ELF-1 (cell line): ENCODE measurements around the gene PKD1L1.
A peak's percentile ranks its signal among the peaks of the same experiment; 100 is the strongest.
"Not testable (repeated sequence)": the region's sequence is repeated elsewhere in the genome, so short reads cannot be mapped to it uniquely, and the experiment has no call there.

Experiments used
- DNase-seq: peaks from one replicate; pipeline ENCODE4 v3.0.0-alpha.2; 2016; ENCODE audit warnings: low read depth, low spot score

The PKD1L1 gene

DNA sequence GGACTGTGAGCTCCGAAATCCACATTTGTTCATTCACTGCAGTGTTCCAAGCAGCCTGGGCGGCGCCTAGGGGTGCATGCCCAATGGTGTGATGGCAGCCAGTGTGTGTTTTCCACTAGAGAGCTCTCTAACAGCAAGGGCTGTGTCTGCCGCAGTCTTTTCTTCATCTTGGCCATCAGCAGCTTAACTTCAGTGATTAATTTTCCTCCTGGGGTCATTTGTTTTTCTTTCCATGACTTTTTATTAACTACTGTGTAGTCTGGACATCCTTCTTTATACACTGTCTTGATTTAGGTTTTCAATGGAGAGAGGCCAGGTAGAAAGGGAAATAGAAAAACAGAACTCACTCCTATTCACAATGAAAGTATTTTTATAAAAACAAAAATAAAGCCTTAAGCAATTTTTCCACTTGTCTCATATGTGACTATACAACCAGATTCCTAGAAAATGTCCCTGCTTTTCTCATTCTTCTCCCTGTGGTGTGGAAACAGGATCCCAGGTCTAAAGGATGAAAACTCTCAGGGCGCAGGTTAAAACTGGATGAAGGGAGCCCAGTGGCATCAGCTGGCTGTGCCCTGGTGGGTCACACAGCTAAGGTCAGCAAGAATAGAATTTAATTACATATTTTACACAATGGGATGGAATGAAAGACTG lies 176.8 kb downstream of the PKD1L1 start:
- no peak for DNase-seq

DNA sequence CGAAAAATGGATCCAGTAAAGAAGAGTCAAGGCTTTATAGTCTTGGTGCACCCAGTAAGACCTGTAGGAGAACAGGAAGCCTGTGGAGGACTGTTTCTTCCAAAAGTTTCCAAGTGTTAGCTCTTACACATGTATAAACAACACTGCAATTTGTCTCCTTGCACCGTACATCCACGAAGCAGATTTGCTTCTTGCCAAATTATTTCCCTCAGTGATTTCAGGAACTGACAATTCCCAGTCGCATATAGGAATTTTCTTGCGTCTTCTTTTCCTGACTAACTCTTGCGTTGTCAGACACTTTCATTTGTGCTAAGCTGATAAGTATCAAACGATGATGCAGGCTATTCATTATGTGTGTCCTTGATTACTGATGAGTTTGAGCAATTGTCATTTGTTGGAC lies 182.1 kb downstream of the PKD1L1 start:
- no peak for DNase-seq

DNA sequence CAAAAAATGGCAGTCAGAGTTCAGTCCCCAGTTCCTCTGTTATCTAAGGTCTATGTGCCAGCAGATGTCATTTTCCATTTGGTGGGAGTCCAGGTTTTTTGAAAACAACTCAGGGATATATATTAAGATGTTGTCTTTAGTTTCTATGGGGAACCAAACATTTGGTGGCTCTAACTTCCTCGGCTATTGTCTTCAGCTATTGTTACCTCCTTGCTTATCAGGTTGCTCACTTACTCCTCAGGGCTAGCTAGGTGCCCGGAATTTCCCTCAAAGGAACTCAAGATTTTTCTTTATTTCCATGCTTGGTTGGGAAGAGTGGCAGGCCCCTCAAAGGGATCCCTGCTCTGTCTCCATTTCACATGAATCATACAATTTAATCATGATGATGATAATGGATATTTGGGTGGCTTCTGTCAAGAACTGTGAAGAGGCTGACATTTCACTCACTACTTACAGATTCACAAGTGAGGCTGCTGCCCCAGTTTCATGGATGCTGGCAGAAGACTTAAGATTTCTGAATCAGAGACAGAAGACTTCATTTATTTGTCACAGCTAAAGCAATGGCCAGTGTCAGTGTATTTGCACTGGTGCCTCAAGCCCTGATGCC lies 182.8 kb downstream of the PKD1L1 start:
- no peak for DNase-seq

DNA sequence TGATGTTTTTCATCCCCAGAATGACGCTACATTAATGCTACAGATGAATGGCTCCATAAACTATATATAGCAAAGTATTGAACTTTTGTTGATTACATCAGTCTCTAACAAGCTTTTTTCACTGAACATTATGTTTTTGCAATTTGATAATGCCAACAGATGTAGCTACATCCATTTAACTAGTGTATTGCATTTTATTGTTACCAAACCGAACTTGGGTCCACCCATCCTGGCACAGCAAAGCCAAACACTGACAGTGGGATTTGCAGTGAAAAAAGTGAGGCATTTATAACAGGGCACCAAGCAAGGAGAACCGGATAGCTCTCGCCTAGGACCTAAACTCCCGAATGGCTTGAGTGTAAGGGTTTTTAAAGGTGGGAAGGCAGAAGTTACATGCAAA lies 183.5 kb downstream of the PKD1L1 start:
- DNase-seq = no peak

DNA sequence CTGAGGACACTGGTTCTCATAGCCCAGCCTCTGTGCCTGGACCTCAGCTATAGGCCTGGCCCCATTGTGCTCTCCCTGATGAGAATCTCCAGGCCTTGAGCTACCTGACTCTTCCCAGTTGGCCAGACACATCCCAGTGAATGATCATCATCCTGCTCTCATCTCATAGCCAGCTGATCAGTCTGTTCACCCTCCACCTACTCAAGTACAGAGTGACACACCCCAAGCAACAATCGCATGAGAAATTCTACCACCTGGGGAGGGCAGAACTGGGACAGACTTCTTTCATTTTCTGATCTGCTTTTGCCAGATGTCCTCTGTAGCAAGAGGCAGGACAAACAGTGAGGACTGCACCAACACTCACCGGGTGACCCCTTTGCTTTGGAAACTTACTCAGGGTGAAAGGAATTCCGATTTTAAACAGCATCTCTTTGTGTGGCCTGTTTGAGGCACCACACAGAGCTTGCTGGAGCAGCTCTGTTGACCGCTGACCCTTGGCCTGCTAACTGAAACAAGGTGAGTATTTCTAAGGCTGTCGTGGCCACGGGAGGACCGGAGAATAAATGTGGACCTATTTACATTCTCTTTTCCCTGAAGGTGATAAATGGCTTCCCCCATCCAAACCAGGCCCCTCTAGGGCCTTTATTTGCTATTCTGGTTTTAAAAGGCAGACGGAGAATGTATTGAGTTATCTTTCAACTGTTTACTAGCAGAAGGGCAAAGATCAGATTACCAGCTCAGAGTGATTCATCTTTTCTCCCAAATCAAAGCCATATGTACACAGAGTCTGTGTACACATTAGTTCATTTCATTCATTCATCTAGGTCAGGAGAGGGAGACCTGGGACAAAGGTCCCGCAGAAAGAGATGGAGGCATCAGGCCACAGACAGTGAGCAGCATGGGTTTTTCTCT lies 184.9 kb downstream of the PKD1L1 start:
- DNase-seq = peak; percentile 72

DNA sequence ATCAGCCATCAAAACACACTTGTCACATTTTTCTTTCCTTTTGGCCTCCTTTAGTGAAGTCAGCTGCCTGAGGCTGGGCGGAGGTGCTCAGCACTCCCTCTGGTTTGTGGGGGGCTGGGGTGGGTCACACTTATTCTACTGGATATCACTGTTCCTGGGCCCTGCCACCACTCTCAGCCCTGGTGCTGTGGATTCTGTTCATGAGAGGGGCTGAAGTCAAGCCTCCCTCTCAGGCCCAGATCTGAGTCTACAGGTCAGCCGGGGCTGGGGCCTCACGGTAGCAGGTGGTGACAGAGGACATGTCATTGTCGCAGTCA lies 185.6 kb downstream of the PKD1L1 start:
- no peak for DNase-seq

DNA sequence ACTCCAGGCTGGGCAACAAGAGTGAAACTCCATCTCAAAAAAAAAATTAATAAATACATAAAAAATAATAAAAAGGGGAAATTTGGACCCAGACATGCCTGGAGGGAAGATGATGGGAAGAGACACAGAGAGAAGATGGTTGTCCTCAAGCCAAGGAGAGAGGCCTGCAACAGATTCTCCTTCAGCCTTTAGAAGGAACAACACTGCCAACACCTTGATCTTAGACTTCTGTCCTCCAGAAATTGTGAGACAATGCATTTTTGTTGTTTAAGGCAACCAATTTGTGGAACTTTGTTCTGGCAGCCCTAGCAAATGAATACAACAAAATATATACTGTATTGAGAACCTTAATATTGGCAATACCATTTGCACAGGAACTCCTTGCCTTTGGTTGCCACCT lies 186.1 kb downstream of the PKD1L1 start:
- DNase-seq = no peak

DNA sequence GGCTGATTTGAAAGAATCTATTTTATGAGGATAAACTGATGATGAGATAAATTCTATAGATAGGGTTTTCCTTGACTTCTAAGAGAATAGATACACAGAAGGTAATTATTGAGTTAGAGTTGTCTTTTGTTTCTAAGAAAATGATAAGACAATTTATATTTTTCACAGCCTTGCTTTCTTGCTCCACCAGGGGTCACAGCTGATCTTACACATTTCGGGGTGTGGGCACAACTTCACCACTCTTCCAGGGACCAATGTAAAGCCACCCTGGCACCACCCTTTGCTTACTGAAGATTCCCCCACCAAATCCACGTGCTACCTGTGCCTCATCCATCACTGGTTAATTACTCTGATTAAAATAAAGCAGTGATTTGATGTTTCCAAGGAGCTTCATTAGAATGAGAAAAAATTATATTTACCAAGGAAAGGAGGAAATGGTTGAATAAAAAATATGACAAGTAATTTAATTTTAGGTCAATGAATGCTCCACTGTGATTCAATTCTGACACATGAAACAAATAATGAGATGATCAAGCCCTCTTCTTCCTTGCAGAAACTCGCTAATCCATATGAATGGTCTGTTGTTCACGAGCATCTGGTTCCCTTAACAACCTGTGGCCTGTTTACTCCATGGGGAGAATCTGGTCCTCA lies 189.1 kb downstream of the PKD1L1 start:
- no peak for DNase-seq

DNA sequence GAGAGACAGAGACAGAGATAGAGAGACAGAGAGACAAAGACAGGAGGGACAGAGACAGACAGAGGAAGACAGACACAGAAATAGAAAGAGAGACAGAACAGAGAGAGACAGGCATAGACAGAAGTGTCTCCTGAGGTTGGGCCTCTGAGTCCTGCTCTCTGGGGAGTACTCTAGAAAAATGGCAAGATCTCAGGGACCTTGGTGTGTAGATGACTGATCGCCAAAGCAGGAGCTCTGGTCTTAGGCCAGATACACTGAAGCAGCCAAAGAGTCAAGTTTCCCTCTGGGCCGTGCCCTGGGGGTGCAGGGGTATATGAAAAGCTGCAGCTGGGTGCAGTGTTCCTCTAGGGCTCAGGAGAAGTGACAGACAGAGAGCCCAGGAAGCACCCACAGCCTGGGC lies 189.7 kb downstream of the PKD1L1 start:
- no peak for DNase-seq

DNA sequence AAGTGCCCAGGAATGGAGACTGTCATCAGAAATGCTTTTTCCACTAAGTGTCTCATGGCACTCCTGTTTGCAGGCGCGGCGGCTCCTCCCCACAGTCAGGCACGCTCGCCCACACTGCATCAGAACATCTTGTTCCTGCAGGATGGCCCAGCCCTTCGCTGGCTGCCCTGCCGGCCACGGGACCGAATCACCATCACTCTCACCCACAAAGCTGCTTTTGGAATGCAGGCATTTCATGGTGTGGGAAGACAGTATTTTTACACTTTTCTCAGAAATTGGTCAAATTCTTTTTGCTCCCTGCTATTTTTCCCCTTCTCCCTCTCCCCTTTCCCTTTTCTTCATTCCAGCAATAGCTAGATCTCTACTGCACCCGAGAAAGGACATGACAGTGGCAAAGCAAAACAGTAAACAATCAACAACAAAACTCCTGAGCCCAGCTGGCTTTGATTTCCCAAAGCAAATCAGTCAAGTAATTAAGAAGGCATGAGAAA lies 190.3 kb downstream of the PKD1L1 start:
- no peak for DNase-seq

DNA sequence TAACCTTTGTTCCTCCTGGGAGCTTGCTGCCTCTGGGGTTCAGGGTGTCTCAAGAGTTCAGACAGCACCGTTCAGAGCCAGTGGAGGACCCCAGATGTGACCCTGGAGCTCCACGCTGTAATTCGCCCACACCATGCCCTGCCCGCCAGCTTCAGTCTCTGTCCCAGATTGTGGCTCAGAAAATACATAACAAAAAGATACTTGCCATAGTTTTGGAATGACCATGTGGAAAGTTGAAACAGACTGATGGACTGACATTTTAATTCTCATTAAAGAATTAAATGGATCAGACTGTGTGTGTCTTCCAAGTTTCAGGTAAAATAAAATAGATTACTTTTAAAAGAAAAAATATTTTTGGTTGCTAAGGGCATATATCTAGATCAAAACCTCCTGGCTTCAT lies 191.6 kb downstream of the PKD1L1 start:
- no peak for DNase-seq

DNA sequence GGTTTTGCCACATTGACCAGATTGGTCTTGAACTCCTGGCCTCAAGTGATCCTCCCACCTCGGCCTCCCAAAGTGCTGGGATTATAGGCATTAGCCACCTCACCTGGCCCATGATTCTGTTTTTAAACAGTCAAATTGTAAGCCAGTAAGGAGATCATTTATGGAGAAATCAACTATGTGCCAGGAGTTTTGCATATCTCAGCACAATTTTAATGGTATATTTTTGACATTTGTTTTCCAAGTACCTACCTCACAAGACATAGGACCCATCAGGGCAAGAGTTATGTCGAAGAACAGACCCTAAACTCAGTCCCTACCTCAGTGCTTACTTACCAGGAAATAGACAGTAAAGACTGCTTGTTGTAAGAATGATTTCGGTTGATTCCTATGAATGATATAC lies 193.0 kb downstream of the PKD1L1 start:
- no peak for DNase-seq

DNA sequence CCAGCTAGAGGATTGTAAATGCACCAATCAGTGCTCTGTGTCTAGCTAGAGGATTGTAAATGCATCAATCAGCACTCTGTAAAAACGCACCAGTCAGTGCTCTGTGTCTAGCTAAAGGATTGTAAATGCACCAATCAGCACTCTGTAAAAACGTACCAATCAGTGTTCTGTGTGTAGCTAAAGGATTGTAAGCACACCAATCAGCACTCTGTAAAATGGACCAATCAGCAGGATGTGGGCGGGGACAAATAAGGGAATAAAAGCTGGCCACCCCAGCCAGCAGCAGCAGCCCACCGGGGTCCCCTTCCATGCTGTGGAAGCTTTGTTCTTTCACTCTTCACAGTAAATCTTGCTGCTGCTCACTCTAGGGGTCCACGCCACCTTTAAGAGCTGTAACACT lies 196.5 kb downstream of the PKD1L1 start:
- DNase-seq = not testable (repeated sequence)

DNA sequence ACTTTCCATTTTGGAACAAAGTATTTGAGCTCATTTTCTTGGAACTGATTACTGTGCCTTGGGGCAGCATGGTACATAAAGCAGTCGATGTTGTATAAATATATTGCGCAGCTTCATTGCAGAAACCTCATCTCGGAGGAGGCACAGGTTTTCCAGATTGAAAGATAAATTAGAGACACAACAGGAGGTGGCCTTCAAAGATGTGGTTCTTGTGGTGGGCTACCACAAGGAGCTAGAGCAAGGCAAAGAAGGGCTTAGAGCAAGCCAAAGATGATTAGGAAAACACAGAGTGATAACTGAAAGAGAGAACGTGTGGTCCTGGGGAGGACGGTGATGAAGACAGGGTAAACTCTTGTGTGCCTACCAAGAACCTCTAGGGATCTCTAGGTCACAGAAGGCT lies 197.2 kb downstream of the PKD1L1 start:
- DNase-seq = no peak

DNA sequence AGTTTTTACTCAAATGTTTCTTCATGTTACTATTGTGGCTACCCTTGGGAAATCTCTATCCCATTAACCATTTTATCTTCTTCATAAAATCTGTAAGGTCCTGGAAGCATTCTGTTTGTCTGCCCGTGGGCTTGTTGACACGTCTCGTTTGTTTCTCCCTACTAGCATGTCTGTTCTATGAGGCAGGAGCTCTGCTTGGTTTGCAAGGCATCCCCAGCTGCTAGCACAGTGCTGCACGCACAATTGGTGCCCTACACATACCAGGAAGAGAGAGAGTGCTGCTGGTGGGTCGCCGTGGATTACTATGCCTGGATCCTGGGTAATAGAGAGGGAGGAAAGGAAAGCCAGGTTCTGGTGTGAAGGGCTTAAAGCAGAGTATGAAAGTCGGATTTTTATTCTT lies 200.2 kb downstream of the PKD1L1 start:
- no peak for DNase-seq

DNA sequence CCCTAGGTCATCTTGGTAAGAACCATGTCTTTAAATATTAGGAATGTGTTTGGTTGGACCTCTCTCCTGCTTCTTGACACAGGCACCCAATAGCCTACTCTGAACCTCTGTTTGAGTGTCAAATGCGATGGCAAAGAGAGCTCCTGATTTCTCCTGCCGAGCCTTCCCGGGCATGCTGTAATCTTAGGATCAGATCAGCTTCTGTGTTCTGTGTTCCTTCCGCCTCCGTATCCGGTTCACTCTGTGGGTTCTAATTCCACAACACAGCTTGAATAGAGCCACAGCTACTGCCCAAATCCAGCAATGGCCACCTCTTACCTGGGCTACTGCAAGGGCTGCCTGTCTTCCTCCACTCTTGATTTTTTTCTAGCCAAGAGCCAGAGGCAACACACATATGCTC lies 201.1 kb downstream of the PKD1L1 start:
- DNase-seq = no peak

DNA sequence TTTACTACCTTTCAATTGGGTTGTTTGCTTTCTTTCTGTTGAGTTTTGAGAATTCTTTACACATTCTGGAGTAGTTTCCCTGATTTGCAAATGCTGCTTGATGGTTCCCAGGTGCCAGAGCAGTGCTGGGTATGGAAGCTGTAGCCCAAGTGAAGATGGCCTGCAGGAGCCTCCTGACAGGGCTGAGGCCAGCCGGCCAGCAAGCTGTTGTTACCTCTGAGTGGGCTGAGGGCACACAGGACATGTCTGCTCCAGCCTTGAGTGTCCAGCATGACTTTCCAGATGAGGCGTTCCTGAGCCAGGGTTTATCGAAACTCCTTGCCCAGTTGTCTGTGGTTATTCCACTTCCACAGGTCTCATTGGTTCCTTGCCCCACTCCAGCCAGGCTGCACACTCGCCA lies 201.8 kb downstream of the PKD1L1 start:
- no peak for DNase-seq

DNA sequence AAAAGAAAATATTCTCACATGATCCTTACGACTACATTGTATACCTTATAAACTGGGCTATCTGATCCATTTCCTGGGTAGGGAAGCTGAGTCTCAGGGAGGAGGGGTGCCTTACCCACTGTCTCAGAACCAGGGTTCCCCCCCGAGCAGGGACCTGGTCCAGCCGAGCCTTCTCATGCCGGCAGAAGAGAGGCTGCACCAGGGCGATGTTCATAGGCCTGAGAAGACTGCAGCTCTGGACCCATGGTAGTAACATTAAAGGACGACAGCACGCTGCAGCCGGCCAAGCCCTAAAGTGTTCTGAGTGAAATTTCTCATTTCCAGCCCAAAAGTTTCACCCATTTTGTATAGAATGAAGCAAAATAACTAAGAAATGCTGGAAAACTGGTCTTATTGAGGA lies 203.4 kb downstream of the PKD1L1 start:
- DNase-seq = no peak

DNA sequence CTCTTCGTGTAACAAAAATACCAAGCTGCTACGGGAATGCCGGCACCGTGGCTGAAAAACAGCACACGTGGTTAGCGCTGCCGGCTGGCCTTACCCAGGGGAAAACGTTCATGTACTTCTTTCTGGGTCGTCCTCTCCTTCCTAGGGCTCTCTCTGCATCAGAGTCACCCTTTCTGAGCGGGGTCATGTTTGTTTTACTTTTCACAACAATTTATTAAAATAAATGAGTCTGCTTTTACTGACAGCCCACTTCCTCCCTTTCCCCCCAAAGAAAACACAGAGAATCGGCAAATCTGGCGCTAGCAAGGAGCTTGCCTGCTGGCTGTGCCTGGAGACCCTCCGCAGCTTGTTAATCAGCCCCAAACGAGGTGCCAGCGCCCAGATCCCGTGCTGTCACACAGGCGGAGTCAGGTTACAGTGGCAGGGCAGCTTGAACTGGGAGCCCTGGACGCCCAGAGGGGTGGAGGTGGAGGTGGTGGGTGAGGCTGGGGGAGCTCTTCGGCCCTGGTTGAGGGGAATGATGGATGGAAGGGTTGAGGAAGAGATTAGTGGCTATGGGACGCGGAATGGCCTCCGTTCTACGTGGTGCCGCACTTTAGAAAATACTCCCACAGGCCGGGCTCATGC lies 204.2 kb downstream of the PKD1L1 start:
- peak; percentile 60 for DNase-seq

DNA sequence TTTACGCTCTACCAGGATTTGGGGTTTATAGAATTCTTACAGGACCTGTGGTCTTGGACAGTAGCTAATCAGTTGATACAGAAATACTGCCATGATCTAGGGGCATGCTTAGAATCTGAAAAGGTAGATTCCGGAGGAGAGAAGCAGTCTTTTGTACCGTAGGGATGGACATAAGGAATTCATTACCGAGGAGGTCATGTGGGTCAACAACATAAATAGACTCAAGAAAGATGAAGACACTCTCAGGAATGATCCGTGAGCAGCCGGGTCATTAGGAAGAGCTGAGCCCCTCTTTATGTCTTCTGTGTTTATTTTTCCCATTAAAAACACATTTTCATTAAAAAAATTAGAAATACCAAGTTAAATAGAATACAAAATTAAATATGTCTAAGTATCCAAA lies 206.3 kb downstream of the PKD1L1 start:
- DNase-seq = no peak

DNA sequence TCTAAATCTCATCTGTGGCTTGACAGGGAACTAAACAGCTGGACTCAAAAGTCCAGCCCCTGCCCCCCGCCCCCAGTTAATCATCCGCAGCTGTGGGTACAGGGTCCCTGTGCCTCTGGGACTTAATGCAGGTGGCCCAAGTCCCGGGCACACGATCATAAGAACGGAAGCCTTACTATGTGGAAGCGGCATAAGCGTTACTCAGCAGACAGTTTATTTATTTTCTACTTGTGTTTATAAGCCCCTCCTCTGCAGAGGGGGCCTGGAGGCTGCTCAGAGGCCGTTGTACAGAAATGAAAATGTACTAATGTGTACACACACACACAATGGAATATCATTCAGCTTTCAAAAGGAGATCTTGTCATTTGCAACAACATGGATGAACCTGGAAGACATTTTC lies 208.4 kb downstream of the PKD1L1 start:
- no peak for DNase-seq
